ENCODE measurements around the gene ZNF597. TPM values are rescaled to one million over a fixed set of nuclear protein-coding genes. Genes with fewer than 3 reads are reported as not detected.

ZNF597 gene
- total and polyA plus RNA-seq, 2 experiments from 2014 or later = 1.2 to 2.4 TPM

Small RNA genes within 50 kb of the gene (microRNA-seq; reads per million reads assigned to microRNA genes)
- not detected for gene MIR6126

Small RNA genes within 50 kb of the gene (small RNA-seq; reads per million reads assigned to genes)
- gene MIR6126 (ENCODE audit: low replicate concordance) = not detected

Other genes with a start within 250 kb of the ZNF597 start
- gene ZNF200, start 208.3 kb downstream of the ZNF597 start, total RNA-seq (2014; rRNA removed; shearing (Covaris generic)) = 9.7 and 12.5 TPM in 2 replicates
- 8.0 and 9.2 TPM in 2 replicates for gene ZNF200, start 208.3 kb downstream of the ZNF597 start, polyA plus RNA-seq (2016; fragmentation: Nextera tagmentation; extraction: Ambion mirVana)
- gene MEFV, start 186.9 kb downstream of the ZNF597 start, total RNA-seq (2014; rRNA removed; shearing (Covaris generic)) = 0.07 and 0.19 TPM in 2 replicates
- gene MEFV, start 186.9 kb downstream of the ZNF597 start, polyA plus RNA-seq (2016; fragmentation: Nextera tagmentation; extraction: Ambion mirVana) = not detected in 2 replicates
- 53.6 and 66.9 TPM in 2 replicates for gene ZNF263, start 160.0 kb downstream of the ZNF597 start, total RNA-seq (2014; rRNA removed; shearing (Covaris generic))
- gene ZNF263, start 160.0 kb downstream of the ZNF597 start, polyA plus RNA-seq (2016; fragmentation: Nextera tagmentation; extraction: Ambion mirVana) = 9.2 and 9.7 TPM in 2 replicates
- gene TIGD7, start 138.1 kb downstream of the ZNF597 start, total RNA-seq (2014; rRNA removed; shearing (Covaris generic)) = 8.0 and 8.5 TPM in 2 replicates
- 3.9 and 4.1 TPM in 2 replicates for gene TIGD7, start 138.1 kb downstream of the ZNF597 start, polyA plus RNA-seq (2016; fragmentation: Nextera tagmentation; extraction: Ambion mirVana)
- gene ZNF75A, start 138.0 kb downstream of the ZNF597 start, total RNA-seq (2014; rRNA removed; shearing (Covaris generic)) = 31.3 and 36.9 TPM in 2 replicates
- gene ZNF75A, start 138.0 kb downstream of the ZNF597 start, polyA plus RNA-seq (2016; fragmentation: Nextera tagmentation; extraction: Ambion mirVana) = 24.3 and 29.6 TPM in 2 replicates
- gene OR2C1, start 87.6 kb downstream of the ZNF597 start, total RNA-seq (2014; rRNA removed; shearing (Covaris generic)) = not detected in 2 replicates
- gene OR2C1, start 87.6 kb downstream of the ZNF597 start, polyA plus RNA-seq (2016; fragmentation: Nextera tagmentation; extraction: Ambion mirVana) = not detected in 2 replicates
- gene ZSCAN32, start 42.5 kb downstream of the ZNF597 start, total RNA-seq (2014; rRNA removed; shearing (Covaris generic)) = 16.5 and 19.2 TPM in 2 replicates
- 9.6 and 11.7 TPM in 2 replicates for gene ZSCAN32, start 42.5 kb downstream of the ZNF597 start, polyA plus RNA-seq (2016; fragmentation: Nextera tagmentation; extraction: Ambion mirVana)
- 13.2 and 13.8 TPM in 2 replicates for gene ZNF174, start 42.3 kb downstream of the ZNF597 start, total RNA-seq (2014; rRNA removed; shearing (Covaris generic))
- gene ZNF174, start 42.3 kb downstream of the ZNF597 start, polyA plus RNA-seq (2016; fragmentation: Nextera tagmentation; extraction: Ambion mirVana) = 9.0 and 10.8 TPM in 2 replicates
- 32.4 and 42.6 TPM in 2 replicates for gene NAA60, start 176 bp upstream of the ZNF597 start, total RNA-seq (2014; rRNA removed; shearing (Covaris generic))
- gene NAA60, start 176 bp upstream of the ZNF597 start, polyA plus RNA-seq (2016; fragmentation: Nextera tagmentation; extraction: Ambion mirVana) = 36.5 and 40.3 TPM in 2 replicates
- gene C16orf90, start 52.0 kb upstream of the ZNF597 start, total RNA-seq (2014; rRNA removed; shearing (Covaris generic)) = not detected in 2 replicates
- gene C16orf90, start 52.0 kb upstream of the ZNF597 start, polyA plus RNA-seq (2016; fragmentation: Nextera tagmentation; extraction: Ambion mirVana) = not detected in 2 replicates
- gene CLUAP1, start 57.5 kb upstream of the ZNF597 start, total RNA-seq (2014; rRNA removed; shearing (Covaris generic)) = 3.8 and 7.8 TPM in 2 replicates
- 10.9 and 11.3 TPM in 2 replicates for gene CLUAP1, start 57.5 kb upstream of the ZNF597 start, polyA plus RNA-seq (2016; fragmentation: Nextera tagmentation; extraction: Ambion mirVana)
- 0.49 and 0.82 TPM in 2 replicates for gene NLRC3, start 133.9 kb upstream of the ZNF597 start, total RNA-seq (2014; rRNA removed; shearing (Covaris generic))
- gene NLRC3, start 133.9 kb upstream of the ZNF597 start, polyA plus RNA-seq (2016; fragmentation: Nextera tagmentation; extraction: Ambion mirVana) = 0.11 and 0.28 TPM in 2 replicates
- gene SLX4, start 168.1 kb upstream of the ZNF597 start, total RNA-seq (2014; rRNA removed; shearing (Covaris generic)) = 12.6 and 15.2 TPM in 2 replicates
- gene SLX4, start 168.1 kb upstream of the ZNF597 start, polyA plus RNA-seq (2016; fragmentation: Nextera tagmentation; extraction: Ambion mirVana) = 2.9 and 3.0 TPM in 2 replicates
- 23.0 and 24.0 TPM in 2 replicates for gene DNASE1, start 211.2 kb upstream of the ZNF597 start, total RNA-seq (2014; rRNA removed; shearing (Covaris generic))
- gene DNASE1, start 211.2 kb upstream of the ZNF597 start, polyA plus RNA-seq (2016; fragmentation: Nextera tagmentation; extraction: Ambion mirVana) = 7.9 TPM in 2 replicates

All from GM23338 (cell line).